HG02885 (cell line): Measurements from ENCODE around the gene TTC13.

Experiments used
- ATAC-seq: cut with Tn5 transposase; IDR thresholded peaks from one replicate; pipeline ENCODE4 v1.9.1; 2021; ENCODE audit warnings: mild to moderate bottlenecking; ENCODE audit not compliant: unreplicated experiment, poor library complexity

Gene TTC13

GRCh38 chr1:230858918-230859729 lies 119.5 kb downstream of the TTC13 start:
- no peak for ATAC-seq

GRCh38 chr1:230858236-230858820 lies 120.3 kb downstream of the TTC13 start:
- ATAC-seq = no peak

DNA sequence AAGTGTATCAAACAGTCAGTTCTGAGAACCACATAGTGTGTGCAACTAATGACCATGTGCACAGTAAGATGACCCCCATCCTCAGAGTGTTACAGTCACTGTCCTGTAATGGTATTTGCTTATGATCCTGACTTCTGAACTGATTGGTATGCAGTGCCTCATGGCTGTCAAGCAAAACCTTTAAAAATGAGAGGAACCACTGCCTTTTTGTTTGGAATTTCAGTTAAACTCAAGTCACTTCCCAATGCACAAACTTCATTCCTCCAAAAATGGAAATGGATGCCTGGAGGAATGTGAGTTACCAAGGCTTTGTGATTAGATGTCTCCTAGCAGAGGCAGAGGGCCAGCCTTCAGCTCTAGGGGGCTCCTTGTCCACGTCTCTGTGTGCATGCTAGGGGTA lies 120.8 kb downstream of the TTC13 start:
- no peak for ATAC-seq

DNA sequence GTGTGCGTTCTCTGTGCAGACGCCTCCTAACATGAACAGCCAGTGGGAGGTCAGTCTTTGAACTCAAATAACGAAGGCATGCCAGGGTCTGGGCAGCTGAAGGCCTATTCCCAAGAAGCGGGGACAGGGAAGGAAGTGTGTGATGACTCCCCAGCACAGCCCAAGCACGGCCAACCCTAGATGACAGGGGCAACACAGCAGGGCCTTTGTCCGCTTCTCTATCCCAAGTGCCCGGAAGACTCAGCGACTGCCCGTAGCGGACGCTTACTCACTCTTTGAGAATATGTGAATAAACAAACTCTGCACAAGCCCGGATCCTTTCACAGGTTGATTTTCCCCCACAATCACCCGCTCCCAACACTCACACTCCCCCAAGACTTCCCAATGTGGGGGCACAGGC lies 121.6 kb downstream of the TTC13 start:
- ATAC-seq = no peak
